ENCODE data around the gene FPR3.
A peak's percentile ranks its signal among the peaks of the same experiment; 100 is the strongest.

Gene FPR3

DNA sequence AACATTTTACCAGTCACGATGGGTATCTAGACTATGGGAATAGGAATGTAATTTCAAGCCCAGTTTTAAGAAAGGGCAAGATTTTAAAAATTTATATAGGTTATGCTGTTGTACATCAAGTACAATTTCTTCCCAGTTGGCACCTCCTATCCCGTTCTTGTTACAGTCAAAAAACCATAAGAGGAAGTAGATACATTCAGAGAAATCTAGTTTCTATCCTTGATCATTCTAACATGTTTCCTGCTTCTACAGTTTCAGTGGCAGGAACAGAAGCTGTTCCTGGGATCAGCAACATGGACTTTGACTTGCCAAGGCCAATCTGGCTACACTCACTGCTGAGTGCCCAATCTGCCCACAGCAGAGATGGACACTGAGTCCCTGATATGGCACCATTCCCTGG is 14.7 kb upstream of the FPR3 start:
- 36% methylated on average over 2 of the region's 2 CpGs for WGBS (ENCODE audit: insufficient coverage)
- Histone ChIP-seq H3K36me3 (ENCODE audit: control insufficient read depth in 4 of 4, insufficient read depth in 4 of 4, low read length in 3 of 4) (no peaks in the 10 kb centered on the region), H3K4me1 (ENCODE audit: control extremely low read depth in 1 of 4, control insufficient read depth in 4 of 4, insufficient read depth in 4 of 4, low read length in 3 of 4) (peaks cover 0 to 4% (median under 1%) of the 10 kb centered on the region in 4 experiments), H3K27ac (ENCODE audit: insufficient read depth in 1 of 2, low read depth in 1 of 2, low read length in 2 of 2, poor library complexity in 1 of 2, severe bottlenecking in 2 of 2) (no peak overlapping the region), H3K4me3 (ENCODE audit: control insufficient read depth in 1 of 7, extremely low read depth in 1 of 7, insufficient read depth in 4 of 7, low read depth in 2 of 7, low read length in 6 of 7) (no peak overlapping the region), H3K9me3 (ENCODE audit: control extremely low read depth in 1 of 5, control insufficient read depth in 4 of 5, insufficient read depth in 2 of 5, low read depth in 1 of 5, low read length in 4 of 5) (no peaks in the 10 kb centered on the region), H3K27me3 (replicated peaks in 2 of 5; ENCODE audit: control insufficient read depth in 4 of 5, insufficient read depth in 5 of 5, low read length in 4 of 5) (peaks cover 0 to 23% (median 6%) of the 10 kb centered on the region in 5 experiments)
- ChIA-PET CTCF (no interaction called here), POLR2A (interaction anchor here (0.6 kb wide), 1 partner anchor 646 kb away, joined by 3 read pairs; no protein-coding TSS in a partner anchor)
- no peak for DNase-seq

DNA sequence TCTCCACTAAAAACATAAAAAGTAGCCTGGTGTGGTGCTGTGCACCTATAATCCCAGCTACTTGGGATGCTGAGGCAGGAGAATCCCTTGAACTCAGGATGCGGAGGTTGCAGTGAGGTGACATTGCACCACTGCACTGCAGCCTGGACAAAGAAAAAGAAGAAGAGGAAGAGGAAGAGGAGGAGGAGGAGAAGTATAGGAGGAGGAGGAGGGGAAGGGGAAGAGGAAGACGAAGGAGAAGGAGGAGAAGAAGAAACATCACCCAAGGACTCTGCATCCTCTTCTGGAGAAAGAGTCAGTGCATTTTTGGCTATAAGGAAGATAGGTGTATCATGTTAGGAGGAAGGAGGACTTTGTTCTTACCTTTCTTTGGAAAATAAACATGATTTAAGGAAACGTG is 13.0 kb upstream of the FPR3 start:
- H3K9me3 ChIP-seq (ENCODE audit: control extremely low read depth in 1 of 5, control insufficient read depth in 4 of 5, insufficient read depth in 2 of 5, low read depth in 1 of 5, low read length in 4 of 5): no peaks in the 10 kb centered on the region
- 75% methylated on average over 2 of the region's 3 CpGs for WGBS (ENCODE audit: insufficient coverage)
- H3K4me1 ChIP-seq (ENCODE audit: control extremely low read depth in 1 of 4, control insufficient read depth in 4 of 4, insufficient read depth in 4 of 4, low read length in 3 of 4): peaks cover 0 to 4% (median under 1%) of the 10 kb centered on the region in 4 experiments
- ChIA-PET POLR2A (no interaction called here), CTCF (no interaction called here)
- peaks cover 0 to 23% (median 6%) of the 10 kb centered on the region in 5 experiments for H3K27me3 ChIP-seq (replicated peaks in 2 of 5; ENCODE audit: control insufficient read depth in 4 of 5, insufficient read depth in 5 of 5, low read length in 4 of 5)
- H3K36me3 ChIP-seq (ENCODE audit: control insufficient read depth in 4 of 4, insufficient read depth in 4 of 4, low read length in 3 of 4): no peaks in the 10 kb centered on the region
- H3K4me3 ChIP-seq (ENCODE audit: control insufficient read depth in 1 of 7, extremely low read depth in 1 of 7, insufficient read depth in 4 of 7, low read depth in 2 of 7, low read length in 6 of 7): no peak overlapping the region
- DNase-seq: no peak
- no peak overlapping the region for H3K27ac ChIP-seq (ENCODE audit: insufficient read depth in 1 of 2, low read depth in 1 of 2, low read length in 2 of 2, poor library complexity in 1 of 2, severe bottlenecking in 2 of 2)

- ChIA-PET POLR2A (no interaction called here), CTCF (no interaction called here)
- Histone ChIP-seq H3K9me3 (ENCODE audit: control extremely low read depth in 1 of 5, control insufficient read depth in 4 of 5, insufficient read depth in 2 of 5, low read depth in 1 of 5, low read length in 4 of 5) (no peaks in the 10 kb centered on the region), H3K27ac (ENCODE audit: insufficient read depth in 1 of 2, low read depth in 1 of 2, low read length in 2 of 2, poor library complexity in 1 of 2, severe bottlenecking in 2 of 2) (no peak overlapping the region), H3K4me1 (ENCODE audit: control extremely low read depth in 1 of 4, control insufficient read depth in 4 of 4, insufficient read depth in 4 of 4, low read length in 3 of 4) (peaks cover 0 to 4% (median under 1%) of the 10 kb centered on the region in 4 experiments), H3K27me3 (replicated peaks in 2 of 5; ENCODE audit: control insufficient read depth in 4 of 5, insufficient read depth in 5 of 5, low read length in 4 of 5) (peaks cover 0 to 23% (median 6%) of the 10 kb centered on the region in 5 experiments), H3K4me3 (ENCODE audit: control insufficient read depth in 1 of 7, extremely low read depth in 1 of 7, insufficient read depth in 4 of 7, low read depth in 2 of 7, low read length in 6 of 7) (no peak overlapping the region), H3K36me3 (ENCODE audit: control insufficient read depth in 4 of 4, insufficient read depth in 4 of 4, low read length in 3 of 4) (no peaks in the 10 kb centered on the region)
- DNase-seq: peak; percentile 80 to 91 (median 88)
- 15% methylated on average over 3 of the region's 3 CpGs for WGBS (ENCODE audit: insufficient coverage)
Measured at GRCh38 chr19:51783372-51783771, 11.6 kb upstream of the FPR3 start.

DNA sequence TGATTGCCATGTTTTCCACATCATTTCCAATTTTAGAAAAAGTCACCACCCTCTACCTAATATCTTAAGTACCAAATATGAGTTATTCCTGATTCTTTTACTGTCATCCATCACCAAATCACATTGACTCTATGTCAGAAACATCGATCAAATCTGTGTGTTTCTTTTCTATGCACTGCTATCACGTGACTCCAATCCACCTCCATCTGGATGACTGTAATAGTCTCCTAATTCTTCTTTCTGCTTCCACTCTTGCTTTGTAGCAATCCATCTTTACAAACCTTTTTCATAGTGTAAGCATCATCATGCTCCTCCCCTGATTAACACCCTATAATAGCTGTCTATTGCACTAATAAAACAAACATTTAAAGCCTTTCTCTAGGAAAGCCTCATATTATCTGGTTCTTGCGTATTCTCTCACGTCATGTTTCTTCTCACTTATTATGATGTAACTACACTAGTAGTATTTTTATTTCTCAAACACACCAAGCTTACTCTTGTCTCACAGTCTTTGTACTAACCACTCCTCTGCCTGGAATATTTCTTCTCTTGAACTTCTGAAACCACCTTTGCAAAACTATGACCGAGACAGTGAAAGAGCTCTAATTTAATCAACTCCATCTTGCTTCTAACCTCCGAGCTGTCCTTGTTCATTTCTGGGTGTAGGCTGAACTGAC is 10.7 kb upstream of the FPR3 start:
- ChIA-PET CTCF (interaction anchor here (0.8 to 1.5 kb wide), 5 partner anchors 14 to 181 kb away, joined by 3 to 4 read pairs (median 3); no protein-coding TSS in a partner anchor), POLR2A (no interaction called here)
- Histone ChIP-seq H3K36me3 (ENCODE audit: control insufficient read depth in 4 of 4, insufficient read depth in 4 of 4, low read length in 3 of 4) (no peaks in the 10 kb centered on the region), H3K27ac (ENCODE audit: insufficient read depth in 1 of 2, low read depth in 1 of 2, low read length in 2 of 2, poor library complexity in 1 of 2, severe bottlenecking in 2 of 2) (no peak overlapping the region), H3K9me3 (ENCODE audit: control extremely low read depth in 1 of 5, control insufficient read depth in 4 of 5, insufficient read depth in 2 of 5, low read depth in 1 of 5, low read length in 4 of 5) (no peaks in the 10 kb centered on the region), H3K4me3 (ENCODE audit: control insufficient read depth in 1 of 7, extremely low read depth in 1 of 7, insufficient read depth in 4 of 7, low read depth in 2 of 7, low read length in 6 of 7) (no peak overlapping the region), H3K4me1 (ENCODE audit: control extremely low read depth in 1 of 4, control insufficient read depth in 4 of 4, insufficient read depth in 4 of 4, low read length in 3 of 4) (peaks cover 0 to 4% (median under 1%) of the 10 kb centered on the region in 4 experiments), H3K27me3 (replicated peaks in 2 of 5; ENCODE audit: control insufficient read depth in 4 of 5, insufficient read depth in 5 of 5, low read length in 4 of 5) (peaks cover 0 to 20% (median 4%) of the 10 kb centered on the region in 5 experiments)
- WGBS (ENCODE audit: insufficient coverage): 98% methylated on average over 4 of the region's 6 CpGs
- DNase-seq: no peak

DNA sequence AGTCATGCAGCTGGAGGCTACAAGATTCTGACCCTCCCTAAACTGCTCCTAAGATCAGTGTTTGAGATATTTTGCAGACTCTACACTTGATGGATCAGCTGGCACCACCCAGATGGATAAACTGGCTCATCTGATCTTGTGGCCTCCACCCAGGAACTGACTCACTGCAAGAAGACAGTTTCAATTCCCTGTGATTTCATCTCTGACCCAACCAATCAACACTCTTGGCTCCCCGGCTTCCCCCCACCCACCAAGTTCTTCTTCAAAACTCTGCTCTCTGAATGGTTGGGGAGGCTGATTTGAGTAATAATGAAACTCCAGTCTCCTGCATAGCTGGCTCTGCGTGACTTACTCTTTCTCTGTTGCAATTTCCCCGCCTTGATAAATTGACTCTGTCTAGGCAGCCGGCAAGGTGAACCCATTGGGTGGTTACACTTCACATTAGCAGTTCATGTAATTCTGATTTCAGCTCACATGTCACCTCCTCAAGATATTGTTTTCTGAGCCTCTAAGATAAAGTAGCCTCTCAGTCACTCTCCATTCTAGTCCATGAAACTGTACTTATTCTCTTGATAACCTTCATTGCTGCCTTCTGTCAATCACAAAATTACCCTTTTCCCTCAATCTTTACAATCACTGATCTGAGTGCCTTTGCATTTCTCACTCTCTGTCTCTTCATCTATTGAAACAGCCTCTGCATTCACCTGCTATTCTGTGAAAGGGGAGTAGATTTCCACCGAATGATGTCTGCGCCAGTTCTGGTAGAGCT is 9.9 kb upstream of the FPR3 start:
- no peak overlapping the region for H3K27ac ChIP-seq (ENCODE audit: insufficient read depth in 1 of 2, low read depth in 1 of 2, low read length in 2 of 2, poor library complexity in 1 of 2, severe bottlenecking in 2 of 2)
- H3K36me3 ChIP-seq (ENCODE audit: control insufficient read depth in 4 of 4, insufficient read depth in 4 of 4, low read length in 3 of 4): no peaks in the 10 kb centered on the region
- H3K4me3 ChIP-seq (ENCODE audit: control insufficient read depth in 1 of 7, extremely low read depth in 1 of 7, insufficient read depth in 4 of 7, low read depth in 2 of 7, low read length in 6 of 7): no peak overlapping the region
- ChIA-PET POLR2A (no interaction called here), CTCF (interaction anchor here (0.8 to 1.5 kb wide), 5 partner anchors 13 to 182 kb away, joined by 3 to 4 read pairs (median 3); no protein-coding TSS in a partner anchor)
- H3K4me1 ChIP-seq (ENCODE audit: control extremely low read depth in 1 of 4, control insufficient read depth in 4 of 4, insufficient read depth in 4 of 4, low read length in 3 of 4): peaks cover 0 to 4% (median under 1%) of the 10 kb centered on the region in 4 experiments
- 98% methylated on average over 5 of the region's 6 CpGs for WGBS (ENCODE audit: insufficient coverage)
- H3K27me3 ChIP-seq (replicated peaks in 2 of 5; ENCODE audit: control insufficient read depth in 4 of 5, insufficient read depth in 5 of 5, low read length in 4 of 5): peaks cover 0 to 12% (median 4%) of the 10 kb centered on the region in 5 experiments
- DNase-seq: no peak
- H3K9me3 ChIP-seq (ENCODE audit: control extremely low read depth in 1 of 5, control insufficient read depth in 4 of 5, insufficient read depth in 2 of 5, low read depth in 1 of 5, low read length in 4 of 5): no peaks in the 10 kb centered on the region

DNA sequence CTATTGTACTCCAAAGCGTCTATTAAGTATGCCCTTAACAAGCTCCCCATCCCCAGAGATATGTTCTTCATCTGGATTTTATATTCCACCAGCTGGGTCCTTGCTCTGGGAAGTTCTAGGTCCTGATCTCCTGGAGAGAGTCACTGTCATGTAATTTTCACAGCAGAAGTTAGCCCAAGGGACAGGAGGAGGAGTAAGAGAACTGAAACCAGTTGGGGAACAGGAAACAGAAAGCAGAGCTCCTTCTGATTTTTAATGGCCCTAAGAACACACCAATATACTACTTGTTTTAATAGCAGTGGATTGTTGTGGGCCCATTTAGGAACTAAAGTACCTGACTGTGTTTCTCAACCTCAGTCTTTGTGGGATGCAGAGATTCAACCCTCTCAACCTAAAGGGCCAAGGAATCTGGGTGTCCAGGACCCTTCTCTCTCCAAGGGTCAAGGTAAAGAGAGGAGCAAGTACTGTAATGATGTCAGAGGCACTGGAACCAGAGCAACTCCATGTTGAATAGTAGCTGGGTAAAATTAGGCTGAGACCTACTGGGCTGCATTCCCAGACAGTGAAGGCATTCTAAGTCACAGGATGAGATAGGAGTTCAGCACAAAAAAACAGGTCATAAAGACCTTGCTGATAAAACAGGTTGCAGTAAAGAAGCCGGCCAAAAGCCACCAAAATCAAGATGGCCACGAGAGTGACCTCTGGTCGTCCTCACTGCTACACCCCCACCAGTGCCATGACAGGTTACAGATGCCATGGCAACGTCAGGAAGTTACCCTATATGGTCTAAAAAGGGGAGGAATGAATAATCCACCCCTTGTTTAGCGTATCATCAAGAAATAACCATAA is 8.1 kb upstream of the FPR3 start:
- Histone ChIP-seq H3K36me3 (ENCODE audit: control insufficient read depth in 4 of 4, insufficient read depth in 4 of 4, low read length in 3 of 4) (no peaks in the 10 kb centered on the region), H3K27ac (ENCODE audit: insufficient read depth in 1 of 2, low read depth in 1 of 2, low read length in 2 of 2, poor library complexity in 1 of 2, severe bottlenecking in 2 of 2) (no peak overlapping the region), H3K27me3 (replicated peaks in 2 of 5; ENCODE audit: control insufficient read depth in 4 of 5, insufficient read depth in 5 of 5, low read length in 4 of 5) (peaks cover 0 to 3% (median 0%) of the 10 kb centered on the region in 5 experiments), H3K9me3 (ENCODE audit: control extremely low read depth in 1 of 5, control insufficient read depth in 4 of 5, insufficient read depth in 2 of 5, low read depth in 1 of 5, low read length in 4 of 5) (no peaks in the 10 kb centered on the region), H3K4me1 (ENCODE audit: control extremely low read depth in 1 of 4, control insufficient read depth in 4 of 4, insufficient read depth in 4 of 4, low read length in 3 of 4) (peaks cover 0 to 1% (median 0%) of the 10 kb centered on the region in 4 experiments), H3K4me3 (ENCODE audit: control insufficient read depth in 1 of 7, extremely low read depth in 1 of 7, insufficient read depth in 4 of 7, low read depth in 2 of 7, low read length in 6 of 7) (no peak overlapping the region)
- 92% methylated on average over 4 of the region's 6 CpGs for WGBS (ENCODE audit: insufficient coverage)
- DNase-seq: no peak
- POLR2A ChIA-PET: no interaction called here
- CTCF ChIA-PET: no interaction called here
